AG10803 (cell line): ENCODE results near the gene IL20RB.
"Not testable (repeated sequence)": the region's sequence is repeated elsewhere in the genome, so short reads cannot be mapped to it uniquely, and the experiment has no call there.

Source experiments
- DNase-seq: peaks from one replicate; pipeline ENCODE4 v3.0.0; 2010; ENCODE audit warnings: low read depth
- H3K4me3 ChIP-seq: 2 replicates; pipeline ENCODE4 v1.5.1; 2011; ENCODE audit warnings: mild to moderate bottlenecking, low read length, control low read depth
- CTCF ChIP-seq: conservative IDR thresholded peaks from 2 replicates; pipeline ENCODE4 v1.5.1; 2011; ENCODE audit warnings: mild to moderate bottlenecking, low read length, control low read depth, inconsistent platforms

Gene IL20RB

GRCh38 chr3:137011153-137011552 lies 53.4 kb downstream of the IL20RB start:
- no peak overlapping the region for H3K4me3 ChIP-seq
- TF ChIP-seq CTCF, result no peak
- DNase-seq, result no peak

- no peak overlapping the region; the same call in 1 of the 2 replicates for H3K4me3 ChIP-seq
- peak; percentile 95 for DNase-seq
- TF ChIP-seq CTCF, result no peak
These were observed 54.3 kb downstream of the IL20RB start for GRCh38 chr3:137012097-137012501.

GRCh38 chr3:137013951-137014688 lies 56.3 kb downstream of the IL20RB start:
- peak overlapping the region; percentile 66 for H3K4me3 ChIP-seq
- peak; percentile 86 for DNase-seq
- TF ChIP-seq CTCF, result peak; percentile 82

- H3K4me3 ChIP-seq, DNase-seq: not testable (repeated sequence)
These were observed 59.5 kb downstream of the IL20RB start for GRCh38 chr3:137017316-137017715.

- H3K4me3 ChIP-seq, result no peak overlapping the region
- DNase-seq, result no peak
- TF ChIP-seq CTCF, result no peak
These were observed 62.5 kb downstream of the IL20RB start for GRCh38 chr3:137020315-137020714.

GRCh38 chr3:137020888-137021287 lies 63.1 kb downstream of the IL20RB start:
- H3K4me3 ChIP-seq, result no peak overlapping the region
- TF ChIP-seq CTCF, result no peak
- DNase-seq, result no peak

- no peak for TF ChIP-seq CTCF
- no peak for DNase-seq
- H3K4me3 ChIP-seq, result no peak overlapping the region
These were observed 66.6 kb downstream of the IL20RB start for GRCh38 chr3:137024348-137024747.
